HL-60 (cell line): ENCODE data around the gene TGFBI.

Source experiments
- DNase-seq, 2 experiments: peaks; one replicate each; pipeline ENCODE4 v3.0.0-alpha.2; 2010 to 2020; ENCODE audit warnings: low read depth in 1 of 2, low spot score in 1 of 2
- H3K27ac ChIP-seq: fragments of 250-450 bp; sonication (Bioruptor Pico); replicated peaks from 2 replicates; pipeline ENCODE4 v1.5.1; 2020; ENCODE audit warnings: mild to moderate bottlenecking, moderate library complexity
- H3K27me3 ChIP-seq: fragments of 250-450 bp; sonication (Bioruptor Pico); 2 replicates; pipeline ENCODE4 v1.5.1; 2021; ENCODE audit warnings: mild to moderate bottlenecking, moderate library complexity; ENCODE audit not compliant: insufficient read depth, poor library complexity, severe bottlenecking
- H3K4me3 ChIP-seq: replicated peaks from 2 replicates; pipeline ENCODE4 v1.5.1; 2011; ENCODE audit warnings: mild to moderate bottlenecking, control low read depth, low read length; ENCODE audit not compliant: insufficient read depth
- GABPA ChIP-seq: IDR thresholded peaks from 2 replicates; pipeline ENCODE4 v1.6.1; 2012; ENCODE audit warnings: low read depth
- POLR2AphosphoS5 ChIP-seq: IDR thresholded peaks from 2 replicates; pipeline ENCODE4 v1.6.1; 2012; ENCODE audit warnings: low read depth
- SPI1 ChIP-seq: IDR thresholded peaks from 2 replicates; pipeline ENCODE4 v1.6.1; 2012; ENCODE audit warnings: low read depth, mild to moderate bottlenecking, borderline replicate concordance
- TF ChIP-seq, protein P1 (sequence below): IDR thresholded peaks from 2 replicates; pipeline ENCODE4 v1.6.1; 2012; ENCODE audit warnings: low read depth; ENCODE audit not compliant: insufficient replicate concordance
- TF ChIP-seq, protein P2 (sequence below): IDR thresholded peaks from one replicate; pipeline ENCODE4 v1.5.1; 2011; ENCODE audit warnings: low read length, control low read depth, inconsistent platforms; ENCODE audit not compliant: insufficient read depth

TGFBI gene

GRCh38 chr5:136007271-136007670 lies 21.5 kb upstream of the TGFBI start:
- TF ChIP-seq GABPA (no peak), POLR2AphosphoS5 (no peak), SPI1 (no peak)
- TF ChIP-seq, protein P1, sequence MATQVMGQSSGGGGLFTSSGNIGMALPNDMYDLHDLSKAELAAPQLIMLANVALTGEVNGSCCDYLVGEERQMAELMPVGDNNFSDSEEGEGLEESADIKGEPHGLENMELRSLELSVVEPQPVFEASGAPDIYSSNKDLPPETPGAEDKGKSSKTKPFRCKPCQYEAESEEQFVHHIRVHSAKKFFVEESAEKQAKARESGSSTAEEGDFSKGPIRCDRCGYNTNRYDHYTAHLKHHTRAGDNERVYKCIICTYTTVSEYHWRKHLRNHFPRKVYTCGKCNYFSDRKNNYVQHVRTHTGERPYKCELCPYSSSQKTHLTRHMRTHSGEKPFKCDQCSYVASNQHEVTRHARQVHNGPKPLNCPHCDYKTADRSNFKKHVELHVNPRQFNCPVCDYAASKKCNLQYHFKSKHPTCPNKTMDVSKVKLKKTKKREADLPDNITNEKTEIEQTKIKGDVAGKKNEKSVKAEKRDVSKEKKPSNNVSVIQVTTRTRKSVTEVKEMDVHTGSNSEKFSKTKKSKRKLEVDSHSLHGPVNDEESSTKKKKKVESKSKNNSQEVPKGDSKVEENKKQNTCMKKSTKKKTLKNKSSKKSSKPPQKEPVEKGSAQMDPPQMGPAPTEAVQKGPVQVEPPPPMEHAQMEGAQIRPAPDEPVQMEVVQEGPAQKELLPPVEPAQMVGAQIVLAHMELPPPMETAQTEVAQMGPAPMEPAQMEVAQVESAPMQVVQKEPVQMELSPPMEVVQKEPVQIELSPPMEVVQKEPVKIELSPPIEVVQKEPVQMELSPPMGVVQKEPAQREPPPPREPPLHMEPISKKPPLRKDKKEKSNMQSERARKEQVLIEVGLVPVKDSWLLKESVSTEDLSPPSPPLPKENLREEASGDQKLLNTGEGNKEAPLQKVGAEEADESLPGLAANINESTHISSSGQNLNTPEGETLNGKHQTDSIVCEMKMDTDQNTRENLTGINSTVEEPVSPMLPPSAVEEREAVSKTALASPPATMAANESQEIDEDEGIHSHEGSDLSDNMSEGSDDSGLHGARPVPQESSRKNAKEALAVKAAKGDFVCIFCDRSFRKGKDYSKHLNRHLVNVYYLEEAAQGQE, result no peak
- TF ChIP-seq, protein P2, sequence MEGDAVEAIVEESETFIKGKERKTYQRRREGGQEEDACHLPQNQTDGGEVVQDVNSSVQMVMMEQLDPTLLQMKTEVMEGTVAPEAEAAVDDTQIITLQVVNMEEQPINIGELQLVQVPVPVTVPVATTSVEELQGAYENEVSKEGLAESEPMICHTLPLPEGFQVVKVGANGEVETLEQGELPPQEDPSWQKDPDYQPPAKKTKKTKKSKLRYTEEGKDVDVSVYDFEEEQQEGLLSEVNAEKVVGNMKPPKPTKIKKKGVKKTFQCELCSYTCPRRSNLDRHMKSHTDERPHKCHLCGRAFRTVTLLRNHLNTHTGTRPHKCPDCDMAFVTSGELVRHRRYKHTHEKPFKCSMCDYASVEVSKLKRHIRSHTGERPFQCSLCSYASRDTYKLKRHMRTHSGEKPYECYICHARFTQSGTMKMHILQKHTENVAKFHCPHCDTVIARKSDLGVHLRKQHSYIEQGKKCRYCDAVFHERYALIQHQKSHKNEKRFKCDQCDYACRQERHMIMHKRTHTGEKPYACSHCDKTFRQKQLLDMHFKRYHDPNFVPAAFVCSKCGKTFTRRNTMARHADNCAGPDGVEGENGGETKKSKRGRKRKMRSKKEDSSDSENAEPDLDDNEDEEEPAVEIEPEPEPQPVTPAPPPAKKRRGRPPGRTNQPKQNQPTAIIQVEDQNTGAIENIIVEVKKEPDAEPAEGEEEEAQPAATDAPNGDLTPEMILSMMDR, result no peak
- no peak for DNase-seq
- H3K4me3 ChIP-seq, result no peak overlapping the region
- no peaks in the 10 kb centered on the region for H3K27me3 ChIP-seq
- no peak overlapping the region for H3K27ac ChIP-seq

DNA sequence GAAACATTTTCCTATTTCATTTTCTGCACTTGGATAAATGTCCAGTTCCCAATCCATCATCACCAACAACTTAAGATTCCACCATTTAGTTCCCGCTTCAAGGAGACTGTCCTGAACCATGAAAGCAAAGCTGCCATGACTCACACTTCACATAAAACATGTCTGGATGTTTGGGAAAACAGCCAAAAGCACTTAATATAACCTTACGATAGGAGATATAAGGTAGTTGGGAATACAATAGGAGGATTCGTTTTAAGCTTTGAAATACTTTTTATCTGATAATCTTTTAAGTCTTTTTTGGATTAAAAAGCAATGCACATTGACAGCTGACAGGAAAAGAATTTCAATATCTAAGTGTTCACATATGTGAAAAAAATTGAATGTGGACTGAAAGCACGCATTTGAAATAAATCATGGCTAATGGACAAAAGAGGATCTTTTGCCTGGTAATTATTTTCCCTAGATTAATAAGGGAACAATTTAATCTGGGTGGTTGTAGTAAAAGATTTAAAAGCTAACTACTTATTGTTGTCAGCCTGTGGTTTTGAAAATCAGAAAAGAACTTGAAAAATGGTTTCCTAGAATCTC lies 17.3 kb upstream of the TGFBI start:
- H3K27me3 ChIP-seq, result no peaks in the 10 kb centered on the region
- H3K4me3 ChIP-seq, result no peak overlapping the region
- H3K27ac ChIP-seq, result no peak overlapping the region
- TF ChIP-seq GABPA, result no peak
- TF ChIP-seq, protein P2, result no peak
- TF ChIP-seq, protein P1, result no peak
- no peak for TF ChIP-seq POLR2AphosphoS5
- TF ChIP-seq SPI1, result no peak
- DNase-seq, result no peak

- H3K4me3 ChIP-seq, result no peak overlapping the region
- H3K27me3 ChIP-seq, result no peaks in the 10 kb centered on the region
- peak; percentile 89 for TF ChIP-seq SPI1
- TF ChIP-seq, protein P2, result no peak
- TF ChIP-seq POLR2AphosphoS5, result no peak
- TF ChIP-seq, protein P1, result no peak
- TF ChIP-seq GABPA, result no peak
- peak; percentile 10 to 80 for DNase-seq
- H3K27ac ChIP-seq, result peak overlapping the region; percentile 32
These were observed 16.6 kb upstream of the TGFBI start for GRCh38 chr5:136012041-136012804.
